ENCODE results near the gene PHOX2B. TPM values are rescaled to one million over a fixed set of nuclear protein-coding genes. Genes with fewer than 3 reads are reported as not detected.
"Not testable (repeated sequence)": the region's sequence is repeated elsewhere in the genome, so short reads cannot be mapped to it uniquely, and the experiment has no call there.

Gene PHOX2B
- total RNA-seq, 2 experiments from 2014 or later: not detected

DNA sequence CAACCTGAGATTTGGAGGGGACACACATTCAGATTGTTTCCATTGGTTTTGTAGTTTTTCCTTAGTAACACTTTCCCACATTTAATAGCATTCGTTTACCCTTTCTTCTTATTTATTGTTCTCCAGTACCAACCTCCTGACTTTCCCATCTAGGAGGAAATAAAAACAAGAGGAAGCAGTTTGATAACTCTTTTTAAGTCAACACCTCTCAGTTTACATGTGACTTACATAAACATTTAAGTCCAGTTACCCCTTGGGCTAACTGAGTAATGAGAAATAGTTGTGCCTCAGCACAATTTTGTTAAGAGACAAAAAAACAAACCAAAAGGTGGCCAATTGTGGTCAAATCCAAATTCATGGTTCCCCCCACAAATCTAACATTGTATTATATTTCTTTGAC, 34.8 kb downstream of the PHOX2B start:
- POLR2A ChIA-PET: no interaction called here
- no peaks in the 10 kb centered on the region for H3K36me3 Mint-ChIP-seq (ENCODE audit: low read depth)
- CTCF ChIA-PET: no interaction called here
- H3K4me3 Mint-ChIP-seq: no peak overlapping the region
- H3K27me3 Mint-ChIP-seq: no peaks in the 10 kb centered on the region
- peaks cover 5% of the 10 kb centered on the region for H3K9me3 Mint-ChIP-seq
- DNase-seq: no peak
- H3K4me1 Mint-ChIP-seq: no peaks in the 10 kb centered on the region
- no peak overlapping the region for H3K27ac Mint-ChIP-seq

DNA sequence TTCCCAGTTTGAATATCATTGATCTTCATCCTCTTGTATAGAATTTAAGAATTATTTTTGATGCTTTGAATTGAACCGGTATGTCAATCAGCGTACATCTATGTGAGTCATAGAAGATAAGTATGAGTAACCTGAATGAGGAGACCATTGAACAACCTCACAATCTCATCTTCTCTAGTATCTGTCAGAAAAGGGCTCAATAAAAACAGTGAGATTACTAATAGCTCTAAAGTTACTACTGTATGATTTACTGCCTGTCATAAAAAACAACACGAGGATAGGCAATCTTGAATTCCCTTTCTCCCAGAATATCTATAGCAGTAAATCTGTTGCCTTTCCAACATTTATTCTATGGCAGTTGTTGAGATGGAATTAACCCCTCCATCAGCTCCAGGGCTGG, 36.1 kb downstream of the PHOX2B start:
- DNase-seq: no peak
- H3K27me3 Mint-ChIP-seq: no peaks in the 10 kb centered on the region
- CTCF ChIA-PET: no interaction called here
- no peaks in the 10 kb centered on the region for H3K4me1 Mint-ChIP-seq
- H3K36me3 Mint-ChIP-seq (ENCODE audit: low read depth): no peaks in the 10 kb centered on the region
- H3K27ac Mint-ChIP-seq: no peak overlapping the region
- peaks cover 5% of the 10 kb centered on the region for H3K9me3 Mint-ChIP-seq
- no peak overlapping the region for H3K4me3 Mint-ChIP-seq
- POLR2A ChIA-PET: no interaction called here

DNA sequence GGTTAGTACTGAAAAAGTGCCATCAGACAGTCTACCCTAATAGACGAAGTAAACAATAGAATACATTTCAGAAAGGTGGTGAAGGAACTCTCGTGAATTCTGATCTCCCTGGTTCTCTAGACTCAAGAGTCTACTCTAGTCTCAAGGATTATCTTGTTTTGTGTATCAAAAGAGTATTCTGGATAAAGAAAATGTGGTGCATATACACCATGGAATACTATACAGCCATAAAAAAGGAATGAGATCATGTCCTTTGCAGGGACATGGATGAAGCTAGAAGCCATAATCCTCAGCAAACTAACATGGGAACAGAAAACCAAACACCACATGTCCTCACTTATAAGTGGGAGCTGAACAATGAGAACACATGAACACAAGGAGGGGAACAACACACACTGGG, 36.9 kb downstream of the PHOX2B start:
- DNase-seq; H3K27me3 Mint-ChIP-seq; H3K4me1 Mint-ChIP-seq; H3K36me3 Mint-ChIP-seq (ENCODE audit: low read depth); H3K9me3 Mint-ChIP-seq; CTCF ChIA-PET; POLR2A ChIA-PET; H3K27ac Mint-ChIP-seq; H3K4me3 Mint-ChIP-seq: not testable (repeated sequence)

DNA sequence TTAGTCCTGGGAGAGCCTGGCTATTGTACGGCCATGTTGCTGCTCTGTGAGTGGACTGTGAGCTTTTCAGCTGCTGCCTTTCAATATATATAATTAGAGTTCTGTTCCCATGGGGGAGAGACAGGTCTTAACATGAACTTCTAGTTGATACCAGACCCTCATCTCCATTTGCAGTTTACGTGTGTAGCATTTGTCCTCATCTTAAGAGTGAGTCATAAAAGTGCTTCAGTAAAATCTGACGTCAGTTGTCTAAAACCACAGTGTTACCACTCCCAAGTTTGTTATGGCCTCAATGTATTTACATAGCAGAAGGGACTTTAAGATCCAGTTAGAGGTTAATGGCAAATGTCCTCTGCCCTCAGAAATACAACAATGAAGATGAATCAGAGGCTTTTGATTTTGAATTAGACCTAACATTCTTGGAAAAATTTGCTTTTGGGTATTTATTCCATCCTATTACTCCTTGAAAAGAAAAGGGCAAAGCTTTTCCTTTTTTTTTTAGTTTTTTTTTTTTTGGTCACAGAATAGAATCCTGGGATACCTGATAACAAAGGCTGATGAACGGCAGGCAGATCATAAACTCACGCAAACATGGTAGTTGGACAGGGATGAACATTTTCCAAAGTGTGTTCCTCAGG, 38.6 kb downstream of the PHOX2B start:
- H3K4me1 Mint-ChIP-seq: no peaks in the 10 kb centered on the region
- CTCF ChIA-PET: no interaction called here
- DNase-seq: no peak
- peaks cover 5% of the 10 kb centered on the region for H3K9me3 Mint-ChIP-seq
- H3K4me3 Mint-ChIP-seq: no peak overlapping the region
- H3K36me3 Mint-ChIP-seq (ENCODE audit: low read depth): no peaks in the 10 kb centered on the region
- peaks cover 1% of the 10 kb centered on the region for H3K27me3 Mint-ChIP-seq
- H3K27ac Mint-ChIP-seq: no peak overlapping the region
- POLR2A ChIA-PET: no interaction called here

- H3K4me1 Mint-ChIP-seq: no peaks in the 10 kb centered on the region
- CTCF ChIA-PET: no interaction called here
- no peak overlapping the region for H3K4me3 Mint-ChIP-seq
- no peaks in the 10 kb centered on the region for H3K9me3 Mint-ChIP-seq
- POLR2A ChIA-PET: no interaction called here
- DNase-seq: no peak
- no peak overlapping the region for H3K27ac Mint-ChIP-seq
- H3K27me3 Mint-ChIP-seq: peaks cover 8% of the 10 kb centered on the region
- H3K36me3 Mint-ChIP-seq (ENCODE audit: low read depth): no peaks in the 10 kb centered on the region
These were observed 44.7 kb downstream of the PHOX2B start for GRCh38 chr4:41703785-41704184.

DNA sequence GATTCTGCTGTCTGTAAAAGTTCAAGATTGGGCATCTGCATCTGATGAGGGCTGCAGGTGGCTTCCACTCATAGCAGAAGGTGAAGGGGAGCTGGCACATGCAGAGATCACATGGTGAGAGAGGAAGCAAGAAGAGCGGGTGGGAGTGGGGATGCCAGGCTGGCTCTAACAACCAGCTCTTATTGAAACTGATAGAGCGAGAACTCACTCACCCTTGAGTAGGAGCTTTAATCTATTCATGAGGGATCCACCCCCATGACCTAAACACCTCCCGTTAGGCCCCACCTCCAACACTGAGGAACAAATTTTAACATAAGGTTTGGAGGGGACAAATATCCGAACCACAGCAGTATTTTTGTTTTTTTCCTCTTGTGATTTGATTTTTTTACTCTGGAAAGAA, 45.8 kb downstream of the PHOX2B start:
- ChIA-PET POLR2A (no interaction called here), CTCF (no interaction called here)
- Mint-ChIP-seq H3K27ac (no peak overlapping the region), H3K4me3 (no peak overlapping the region), H3K4me1 (no peaks in the 10 kb centered on the region), H3K36me3 (ENCODE audit: low read depth) (no peaks in the 10 kb centered on the region), H3K27me3 (peaks cover 11% of the 10 kb centered on the region), H3K9me3 (no peaks in the 10 kb centered on the region)
- DNase-seq: no peak

- H3K36me3 Mint-ChIP-seq (ENCODE audit: low read depth): no peaks in the 10 kb centered on the region
- H3K4me1 Mint-ChIP-seq: no peaks in the 10 kb centered on the region
- ChIA-PET POLR2A (no interaction called here), CTCF (no interaction called here)
- H3K27ac Mint-ChIP-seq: no peak overlapping the region
- peaks cover 11% of the 10 kb centered on the region for H3K27me3 Mint-ChIP-seq
- H3K9me3 Mint-ChIP-seq: no peaks in the 10 kb centered on the region
- no peak for DNase-seq
- H3K4me3 Mint-ChIP-seq: no peak overlapping the region
These were observed 46.5 kb downstream of the PHOX2B start for GRCh38 chr4:41701983-41702382.

- no peaks in the 10 kb centered on the region for H3K36me3 Mint-ChIP-seq (ENCODE audit: low read depth)
- no peak overlapping the region for H3K4me3 Mint-ChIP-seq
- no peaks in the 10 kb centered on the region for H3K4me1 Mint-ChIP-seq
- H3K9me3 Mint-ChIP-seq: no peaks in the 10 kb centered on the region
- no peak for DNase-seq
- POLR2A ChIA-PET: no interaction called here
- peaks cover 4% of the 10 kb centered on the region for H3K27me3 Mint-ChIP-seq
- CTCF ChIA-PET: interaction anchor here (0.7 to 1.0 kb wide), 2 partner anchors 28 to 191 kb away, joined by 3 read pairs; no protein-coding TSS in a partner anchor
- no peak overlapping the region for H3K27ac Mint-ChIP-seq
These were observed 51.8 kb downstream of the PHOX2B start for GRCh38 chr4:41696763-41697162.

DNA sequence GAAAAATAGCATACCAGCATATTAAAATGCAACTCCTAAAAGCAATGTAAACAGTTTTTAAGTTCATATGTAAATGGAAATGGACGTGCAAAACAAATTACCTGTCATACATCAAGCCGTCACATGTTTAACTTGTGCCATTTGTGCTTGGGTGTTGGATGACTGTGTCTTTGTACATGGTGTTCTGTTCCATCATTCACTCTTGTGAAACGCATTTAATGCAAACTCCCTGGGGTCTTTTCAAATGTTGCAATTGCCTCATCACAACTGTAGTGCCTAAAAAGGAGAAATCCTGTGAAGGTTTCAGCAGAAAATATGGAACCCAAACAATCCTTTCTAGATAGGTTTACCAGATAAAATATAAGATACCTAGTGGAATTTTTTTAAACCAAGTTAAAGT, 52.4 kb downstream of the PHOX2B start:
- Mint-ChIP-seq H3K9me3 (no peaks in the 10 kb centered on the region), H3K27ac (no peak overlapping the region), H3K4me1 (no peaks in the 10 kb centered on the region), H3K27me3 (peaks cover 3% of the 10 kb centered on the region), H3K36me3 (ENCODE audit: low read depth) (no peaks in the 10 kb centered on the region), H3K4me3 (no peak overlapping the region)
- CTCF ChIA-PET: no interaction called here
- DNase-seq: no peak
- POLR2A ChIA-PET: no interaction called here

Other genes with a start within 250 kb of the PHOX2B start
- not detected for gene LIMCH1, start 210.6 kb downstream of the PHOX2B start, total RNA-seq
- 10 to 100 TPM; 53.3 to 55.9 TPM for gene TMEM33, start 186.7 kb upstream of the PHOX2B start, total RNA-seq
- under 1 TPM; 0.10 to 0.15 TPM for gene DCAF4L1, start 233.0 kb upstream of the PHOX2B start, total RNA-seq
- 10 to 100 TPM; 33.2 to 34.3 TPM for gene SLC30A9, start 241.8 kb upstream of the PHOX2B start, total RNA-seq